RKO (cell line): ENCODE measurements around the gene CNOT6.
"Not testable (repeated sequence)": the region's sequence is repeated elsewhere in the genome, so short reads cannot be mapped to it uniquely, and the experiment has no call there.

Source experiments
- DNase-seq: peaks from one replicate; pipeline ENCODE4 v3.0.0-alpha.2; 2016; ENCODE audit warnings: low spot score

Gene CNOT6

DNA sequence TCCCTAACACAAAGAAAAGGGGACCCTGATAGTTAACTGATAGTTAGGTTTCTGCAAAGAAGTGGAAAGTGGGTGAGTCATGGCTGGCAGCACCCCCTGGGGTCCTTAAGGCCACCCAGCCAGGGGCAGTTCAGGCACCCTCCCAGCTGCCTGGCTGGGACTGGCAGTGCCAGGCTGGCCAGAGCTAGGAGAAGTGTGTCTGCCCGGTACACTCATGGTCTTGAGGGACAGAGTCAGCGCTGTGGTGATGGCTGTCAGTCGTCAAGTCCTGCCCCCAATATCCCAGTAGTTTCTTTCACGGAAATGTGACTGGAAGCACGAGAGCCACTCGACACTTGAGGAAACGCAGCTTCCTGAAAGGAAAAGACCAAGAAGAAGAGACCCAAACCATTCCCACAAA is 22.3 kb upstream of the CNOT6 start:
- no peak for DNase-seq

DNA sequence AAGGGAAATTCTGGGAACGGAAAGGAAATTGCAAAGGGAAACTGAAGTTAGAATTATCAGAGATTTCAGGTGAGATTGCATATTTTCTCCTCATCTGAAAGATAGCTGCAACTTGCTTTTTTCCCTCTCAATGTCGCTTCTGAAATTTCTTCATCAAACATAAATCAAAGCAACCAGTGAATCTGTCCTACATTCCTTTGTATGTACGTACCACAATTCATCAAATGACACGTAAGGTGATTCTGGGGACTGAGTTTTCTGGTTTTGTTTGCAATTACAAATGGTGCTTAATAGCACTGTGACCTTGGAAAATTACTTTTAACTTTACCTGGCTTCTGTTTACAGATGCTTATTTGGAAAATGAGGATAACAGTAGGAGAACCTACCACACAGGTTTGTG is 21.9 kb upstream of the CNOT6 start:
- no peak for DNase-seq

DNA sequence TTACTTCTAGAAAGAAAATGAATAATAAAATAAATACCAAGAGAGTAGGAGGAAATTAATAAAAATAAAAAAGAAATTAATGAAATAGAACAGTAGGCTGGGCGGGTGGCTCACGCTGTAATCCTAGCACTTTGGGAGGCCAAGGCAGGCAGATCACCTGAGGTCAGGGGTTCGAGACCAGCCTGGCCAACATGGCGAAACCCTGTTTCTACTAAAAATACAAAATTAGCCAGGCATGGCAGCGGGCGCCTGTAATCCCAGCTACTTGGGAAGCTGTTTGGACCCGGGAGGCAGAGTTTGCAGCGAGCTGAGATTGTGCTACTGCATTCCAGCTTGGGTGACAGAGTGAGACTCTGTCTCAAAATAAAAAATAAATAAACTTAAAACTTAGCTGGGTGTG is 20.8 kb upstream of the CNOT6 start:
- not testable (repeated sequence) for DNase-seq

DNA sequence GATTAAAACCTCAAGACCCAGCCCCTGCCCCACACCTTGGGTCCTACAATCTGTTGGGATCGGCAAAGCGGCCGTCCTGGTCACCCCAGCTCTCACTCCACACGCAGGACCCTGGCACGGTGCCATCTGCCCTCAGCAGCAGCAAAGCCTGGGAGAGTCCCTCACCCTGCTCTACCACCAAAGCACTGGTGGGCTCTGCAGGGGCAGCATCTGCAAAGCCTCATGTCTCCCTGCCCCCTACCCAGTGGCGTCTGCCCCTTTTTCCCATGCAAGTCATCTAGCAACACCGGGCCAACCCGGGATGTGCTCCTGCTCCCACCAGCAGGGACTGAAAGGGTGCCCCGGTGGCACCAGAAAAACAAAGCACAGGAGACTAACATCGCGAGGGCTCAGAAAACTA is 19.6 kb upstream of the CNOT6 start:
- no peak for DNase-seq

DNA sequence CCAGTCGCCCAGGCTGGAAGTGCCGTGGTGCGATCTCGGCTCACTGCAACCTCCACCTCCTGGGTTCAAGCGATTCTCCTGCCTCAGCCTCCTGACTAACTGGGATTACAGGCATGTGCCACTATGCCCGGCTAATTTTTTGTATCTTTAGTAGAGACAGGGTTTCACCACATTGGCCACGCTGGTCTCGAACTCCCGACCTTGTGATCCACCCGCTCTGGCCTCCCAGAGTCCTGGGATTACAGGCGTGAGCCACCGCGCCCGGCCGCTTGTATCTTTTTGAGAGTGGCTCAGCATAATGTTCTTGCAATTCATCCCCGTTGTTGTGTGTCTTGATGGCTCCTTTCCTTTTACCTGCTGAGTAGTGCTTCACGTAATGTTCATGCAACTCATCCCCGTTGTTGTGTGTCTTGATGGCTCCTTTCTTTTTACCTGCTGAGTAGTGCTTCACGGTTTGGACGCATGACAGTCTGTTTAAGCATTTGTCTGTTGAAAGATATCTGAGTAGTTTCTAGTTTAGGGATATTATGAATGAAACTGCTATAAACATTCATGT is 18.1 kb upstream of the CNOT6 start:
- not testable (repeated sequence) for DNase-seq

DNA sequence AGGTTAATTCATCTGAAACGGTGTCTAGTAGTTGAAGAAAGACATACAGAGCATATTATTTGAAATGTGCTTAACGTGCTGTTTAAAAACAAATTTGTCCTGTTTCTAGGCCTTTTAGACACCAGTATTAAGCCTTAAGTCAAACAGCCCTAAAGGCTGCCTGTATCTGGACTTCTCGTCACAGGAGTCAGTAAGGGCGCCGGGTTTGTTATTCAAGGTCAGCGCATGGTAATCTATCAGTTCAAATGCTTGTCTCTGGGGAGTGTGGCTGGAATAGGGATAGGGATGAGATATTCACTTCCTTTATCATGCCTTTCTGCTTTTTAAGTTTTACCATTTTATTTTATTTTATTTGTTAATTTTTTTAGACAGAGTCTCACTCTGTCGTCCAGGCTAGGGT is 9.4 kb upstream of the CNOT6 start:
- no peak for DNase-seq

DNA sequence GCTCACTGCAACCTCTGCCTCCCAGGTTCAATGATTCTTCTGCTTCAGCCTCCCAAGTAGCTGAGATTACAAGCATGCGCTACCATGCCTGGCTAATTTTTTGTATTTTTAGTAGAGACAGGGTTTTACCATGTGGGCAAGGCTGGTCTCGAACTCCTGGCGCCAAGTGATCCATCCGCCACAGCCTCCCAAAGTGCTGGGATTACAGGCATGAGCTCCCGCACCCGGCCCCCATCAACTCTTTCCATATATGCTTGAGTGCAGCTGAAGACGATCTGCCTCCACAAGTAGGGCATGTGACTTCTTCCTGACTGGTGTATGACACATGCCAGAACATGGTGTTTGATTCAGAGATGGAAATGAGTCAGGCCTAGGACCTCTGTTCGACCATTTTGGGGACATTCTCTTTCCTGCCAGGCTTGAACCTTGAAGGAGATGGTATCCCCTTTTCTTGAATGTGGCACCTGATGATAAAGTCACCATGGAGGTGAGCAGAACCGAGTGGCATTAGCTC is 7.5 kb upstream of the CNOT6 start:
- peak; percentile 57 for DNase-seq

DNA sequence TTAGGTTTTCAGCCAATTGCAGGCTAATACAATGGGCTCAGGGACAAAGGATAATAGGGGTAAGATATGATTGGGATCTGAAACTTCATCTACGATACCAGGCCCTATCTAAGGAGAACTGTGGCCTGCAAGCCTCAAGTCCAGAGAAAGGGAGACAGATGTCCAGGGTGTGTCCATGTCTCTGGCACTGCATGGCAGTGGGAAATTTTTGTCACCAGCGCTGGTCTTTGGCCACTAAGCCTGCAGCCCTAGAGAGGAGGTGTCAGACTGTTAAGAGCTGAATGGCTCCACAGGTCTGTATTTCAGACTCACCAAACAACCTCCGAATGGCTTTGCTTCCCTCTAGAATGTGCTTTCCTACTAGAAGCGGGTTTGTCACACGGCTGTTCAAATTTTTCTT is 6.6 kb upstream of the CNOT6 start:
- DNase-seq, result no peak

DNA sequence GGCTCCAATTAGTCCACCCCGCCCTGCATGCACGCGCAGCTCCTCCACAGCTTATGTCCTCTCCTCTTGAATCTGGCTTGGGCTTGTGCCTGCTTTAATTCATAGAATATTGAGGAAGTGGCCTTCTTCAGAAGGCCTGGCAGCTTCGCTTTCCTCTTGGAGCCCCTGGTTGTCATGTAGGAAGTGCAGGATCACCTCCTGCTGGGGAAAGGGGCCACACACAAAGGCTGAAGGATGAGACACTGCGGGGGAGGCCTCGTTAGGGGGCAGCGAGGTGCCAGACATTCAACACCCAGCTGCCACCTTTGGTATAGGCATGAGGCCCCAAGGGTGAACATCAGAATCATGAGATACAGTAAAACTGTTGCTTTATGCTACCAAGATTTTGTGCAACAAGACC is 2.7 kb upstream of the CNOT6 start:
- no peak for DNase-seq

DNA sequence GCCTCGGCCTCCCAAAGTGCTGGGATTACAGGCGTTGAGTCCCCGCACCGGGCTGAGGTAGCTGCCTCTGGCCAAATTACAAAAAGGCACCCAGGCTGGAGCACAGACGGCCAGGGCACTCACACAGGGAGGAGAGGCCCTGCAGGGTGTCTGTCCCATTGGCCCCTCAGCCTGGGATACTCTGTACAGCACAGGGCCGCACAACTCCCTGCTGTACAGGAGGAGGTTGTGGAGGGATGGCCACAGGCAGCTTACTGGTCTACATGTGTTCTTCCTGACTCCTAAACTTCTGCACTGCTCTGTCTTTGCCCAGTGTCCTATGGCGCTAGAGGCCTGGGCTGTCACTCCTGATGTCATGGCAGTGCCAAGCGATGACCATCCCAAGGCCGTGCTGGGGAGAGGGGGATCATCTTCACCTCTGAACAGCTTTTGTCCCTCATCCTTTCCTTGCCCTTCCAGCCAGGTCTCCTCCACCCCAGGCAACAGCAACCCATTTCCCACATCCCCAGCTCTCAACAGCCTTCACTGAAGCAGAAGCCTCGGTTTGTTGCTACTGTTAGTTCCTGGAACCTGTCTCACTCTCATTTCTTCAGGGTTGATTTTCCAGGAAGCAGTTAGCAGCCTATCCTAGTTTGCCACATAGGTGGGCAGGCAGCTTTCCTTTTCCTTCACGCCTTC is 1.8 kb upstream of the CNOT6 start:
- no peak for DNase-seq

DNA sequence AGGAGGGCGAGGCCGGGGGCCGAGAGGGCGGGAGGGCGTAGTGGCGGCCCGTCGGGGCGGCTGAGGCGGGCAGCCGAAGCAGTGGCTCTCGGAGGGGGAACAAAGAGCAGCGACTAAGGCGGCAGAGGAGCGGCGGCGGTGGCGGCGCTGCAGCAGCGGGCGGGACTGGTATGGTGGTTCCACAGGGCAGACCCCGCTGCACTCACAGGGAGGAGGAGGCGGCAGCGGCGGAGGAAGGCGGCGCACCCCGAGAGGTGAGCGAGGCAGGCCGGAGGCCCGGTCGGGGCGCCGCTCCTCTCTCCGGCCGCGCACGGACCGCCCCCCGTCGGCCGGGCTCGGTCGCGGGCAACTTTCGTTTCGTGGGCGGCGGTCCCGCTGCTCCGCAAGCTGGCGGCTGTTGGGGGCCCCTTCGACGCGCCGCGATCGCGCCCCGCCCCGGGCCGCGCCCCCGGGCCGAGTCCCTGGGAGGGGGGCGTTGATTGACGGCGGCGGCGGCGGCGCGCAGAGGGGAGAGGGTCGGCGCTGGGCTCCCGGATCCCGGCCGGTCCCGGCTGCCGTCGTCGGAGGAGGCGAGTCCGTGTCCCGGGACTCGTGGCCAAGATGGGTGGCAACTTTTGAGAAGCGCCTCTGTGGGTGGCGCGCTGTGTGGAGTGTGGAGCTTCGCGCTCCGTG is 467 bp downstream of the CNOT6 start:
- DNase-seq, result no peak

DNA sequence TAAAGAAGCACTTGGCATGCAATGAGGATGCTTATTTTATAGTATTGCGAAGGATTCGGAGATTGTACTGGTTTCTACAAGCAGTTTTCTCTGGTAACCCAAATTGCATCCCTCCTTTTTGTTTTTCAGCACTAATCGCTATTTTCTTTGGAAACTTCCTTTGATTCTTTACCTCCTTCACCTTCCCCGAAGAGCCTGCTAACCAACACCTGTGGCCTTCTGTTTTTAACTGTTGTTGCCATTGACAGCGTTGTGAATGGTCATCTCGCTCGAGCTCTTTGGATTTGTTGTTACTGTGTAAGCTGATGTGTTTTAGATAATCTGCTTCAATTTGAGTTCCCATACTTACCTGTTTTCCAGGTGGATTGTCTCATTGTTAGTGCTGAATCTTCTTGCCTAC is 1.1 kb downstream of the CNOT6 start:
- DNase-seq, result no peak

DNA sequence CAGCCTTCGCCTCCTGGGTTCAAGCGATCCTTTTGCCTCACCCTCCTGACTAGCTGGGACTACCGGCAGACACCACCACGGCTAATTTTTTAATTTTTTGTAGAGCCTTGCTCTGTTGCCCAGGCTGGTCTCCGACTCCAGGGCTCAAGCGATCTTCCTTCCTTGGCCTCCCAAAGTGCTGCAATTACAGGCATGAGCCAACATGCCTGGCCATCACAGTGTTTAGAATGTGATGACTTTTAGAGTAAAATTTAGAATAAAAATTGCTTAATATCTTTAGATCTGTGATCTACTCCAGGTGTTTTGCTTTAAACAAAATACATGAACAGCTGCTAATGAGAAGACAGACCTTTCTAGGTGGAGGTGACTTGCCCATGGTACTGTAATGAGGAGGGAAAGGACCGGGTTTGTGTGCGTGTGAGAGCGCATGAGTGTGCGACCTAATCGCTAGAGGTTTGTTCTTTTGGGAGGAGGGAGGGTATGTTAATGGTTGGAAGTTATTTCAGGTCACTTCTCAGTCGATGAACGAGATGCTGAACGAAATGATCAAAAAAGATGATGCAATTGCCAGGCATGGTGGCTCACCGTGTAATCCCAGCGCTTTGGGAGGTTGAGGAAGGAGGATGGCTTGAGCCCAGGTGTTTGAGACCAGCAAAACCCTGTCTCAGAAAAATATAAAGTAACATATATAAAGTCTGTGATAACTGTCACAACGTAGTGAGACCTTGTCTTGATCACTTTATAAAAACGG is 2.0 kb downstream of the CNOT6 start:
- DNase-seq, result no peak

DNA sequence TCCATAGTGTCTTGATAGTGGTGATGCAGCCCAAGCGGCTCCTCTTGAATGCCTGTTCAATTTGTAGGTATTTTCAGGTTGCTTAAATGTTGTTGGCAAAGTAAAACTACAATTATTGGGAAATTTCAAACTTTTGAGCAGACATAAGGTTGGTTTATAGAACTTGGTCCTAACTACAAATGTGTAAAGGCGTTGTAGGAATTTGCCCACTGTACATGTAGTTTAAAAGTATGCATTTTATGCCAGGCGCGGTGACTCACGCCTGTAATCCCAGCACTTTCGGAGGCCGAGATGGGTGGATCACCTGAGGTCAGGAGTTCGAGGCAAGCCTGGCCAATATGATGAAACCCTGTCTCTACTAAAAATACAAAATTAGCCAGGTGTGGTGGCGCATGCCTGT is 2.6 kb downstream of the CNOT6 start:
- not testable (repeated sequence) for DNase-seq

DNA sequence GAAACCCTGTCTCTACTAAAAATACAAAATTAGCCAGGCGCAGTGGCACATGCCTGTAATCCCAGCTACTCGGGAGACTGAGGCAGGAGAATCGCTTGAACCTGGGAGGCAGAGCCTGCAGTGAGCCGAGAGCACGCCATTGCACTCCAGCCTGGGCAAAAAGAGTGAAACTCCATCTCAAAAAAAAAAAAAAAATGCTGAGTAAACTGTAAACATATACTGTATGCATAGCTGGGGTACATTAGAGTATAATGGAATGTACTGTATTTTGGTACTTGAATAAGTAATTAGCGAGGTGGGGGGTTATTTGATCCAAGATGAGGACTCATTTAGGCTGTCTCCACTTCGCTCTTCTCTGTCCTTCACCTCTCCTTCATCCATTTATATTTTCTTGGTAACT is 3.7 kb downstream of the CNOT6 start:
- not testable (repeated sequence) for DNase-seq

DNA sequence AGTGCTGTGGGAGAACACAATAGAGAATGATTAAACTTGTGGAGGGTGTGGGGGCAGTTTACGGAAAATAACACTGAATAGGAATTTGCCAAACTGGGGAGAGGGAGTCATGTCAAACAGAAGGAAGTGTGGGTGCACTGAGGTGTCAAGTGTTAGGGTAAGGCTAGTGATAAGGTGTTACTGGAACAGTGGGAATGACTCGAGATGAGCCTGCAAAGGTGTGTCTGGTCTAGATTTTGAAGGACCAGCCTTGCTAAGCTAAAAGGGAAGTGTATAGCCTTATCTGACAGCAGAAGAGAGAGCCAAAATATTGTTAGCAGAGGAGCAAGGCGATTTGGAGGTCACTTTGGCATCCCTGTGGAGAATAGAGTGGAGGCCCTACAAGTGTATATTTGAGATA is 4.2 kb downstream of the CNOT6 start:
- no peak for DNase-seq

DNA sequence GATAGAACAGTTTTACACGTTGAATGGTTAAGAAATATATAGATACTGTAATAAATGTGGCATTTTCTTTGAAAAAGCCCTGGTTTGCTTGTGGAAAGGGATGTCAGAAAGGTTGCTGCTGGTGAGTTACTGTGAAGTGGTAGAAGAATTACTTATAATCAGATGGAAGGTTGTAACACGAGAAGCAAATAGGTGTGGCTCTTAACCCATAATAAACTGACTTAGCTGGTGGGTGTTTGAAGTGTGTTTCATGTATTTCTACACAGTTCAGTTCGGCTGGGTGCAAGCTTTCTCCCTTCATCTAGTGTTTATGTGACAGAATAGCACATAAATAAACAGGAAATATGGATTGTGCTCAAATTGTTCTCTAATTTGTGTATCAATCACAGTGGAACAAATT is 5.5 kb downstream of the CNOT6 start:
- DNase-seq, result no peak

DNA sequence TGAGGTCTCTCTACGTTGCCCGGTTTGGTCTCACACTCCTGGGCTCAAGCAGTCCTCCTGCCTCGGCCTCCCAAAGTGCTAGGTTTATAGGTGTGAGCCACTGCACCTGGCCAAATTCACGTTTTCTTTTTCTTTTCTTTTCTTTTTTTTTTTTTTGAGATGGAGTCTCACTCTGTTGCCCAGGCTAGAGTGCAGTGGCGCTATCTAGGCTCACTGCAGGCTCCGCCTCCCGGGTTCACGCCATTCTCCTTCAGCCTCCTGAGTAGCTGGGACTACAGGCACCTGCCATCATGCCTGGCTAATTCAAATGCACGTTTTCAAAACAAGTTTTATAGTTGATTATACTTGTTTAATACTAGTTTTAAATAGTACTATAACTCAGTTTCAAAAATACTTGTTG is 6.1 kb downstream of the CNOT6 start:
- not testable (repeated sequence) for DNase-seq

DNA sequence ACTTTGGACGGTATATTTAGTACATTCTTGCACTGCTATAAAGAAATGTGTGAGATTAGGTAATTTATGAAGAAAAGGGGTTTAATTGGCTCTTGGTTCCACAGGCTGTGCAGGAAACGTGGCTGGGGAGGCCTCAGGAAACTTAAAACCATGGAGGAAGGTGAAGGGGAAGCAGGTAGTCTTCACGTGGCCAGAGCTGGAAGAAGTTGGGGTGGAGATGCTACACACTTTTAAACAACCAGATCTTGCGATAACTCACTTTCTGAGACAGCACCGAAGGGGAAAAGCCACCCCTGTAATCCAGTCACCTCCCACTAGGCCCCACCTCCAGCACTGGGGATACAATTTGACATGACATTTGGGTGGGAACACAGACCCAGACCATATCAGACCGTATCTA is 13.5 kb downstream of the CNOT6 start:
- no peak for DNase-seq

DNA sequence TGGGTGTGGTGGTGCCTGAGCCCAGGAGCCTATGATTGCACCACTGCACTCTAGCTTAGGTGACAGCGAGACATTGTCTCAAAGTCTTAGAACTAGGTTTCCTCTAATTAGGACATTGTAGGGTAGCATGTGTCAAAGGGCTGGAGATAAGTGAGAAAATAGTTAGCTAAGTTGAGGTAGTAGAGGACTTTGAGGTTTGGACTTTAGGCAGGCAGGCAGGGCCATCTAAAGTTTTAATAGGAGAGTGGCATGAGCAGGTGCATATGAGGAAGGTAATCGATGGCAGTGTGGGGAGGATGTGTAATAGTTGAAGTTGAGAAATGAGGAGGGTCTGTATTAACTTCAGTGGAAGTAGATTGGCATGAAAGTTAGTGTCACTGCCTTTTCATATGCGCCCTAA is 21.1 kb downstream of the CNOT6 start:
- DNase-seq, result no peak

DNA sequence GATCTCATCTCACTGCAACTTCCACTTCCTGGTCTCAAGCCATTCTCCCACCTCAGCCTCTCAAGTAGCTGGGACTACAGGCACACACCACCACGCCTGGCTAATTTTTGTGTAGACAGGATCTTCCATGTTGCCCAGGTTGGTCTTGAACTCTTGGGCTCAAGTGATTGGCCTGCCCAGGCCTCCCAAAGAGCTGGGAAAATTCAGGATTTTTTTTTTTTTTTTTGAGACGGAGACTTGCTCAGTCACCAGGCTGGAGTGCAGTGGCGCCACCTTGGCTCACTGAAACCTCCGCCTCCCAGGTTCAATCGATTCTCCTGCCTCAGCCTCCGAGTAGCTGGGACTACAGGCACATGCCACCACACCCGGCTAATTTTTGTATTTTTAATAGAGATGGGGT is 21.8 kb downstream of the CNOT6 start:
- DNase-seq, result not testable (repeated sequence)

DNA sequence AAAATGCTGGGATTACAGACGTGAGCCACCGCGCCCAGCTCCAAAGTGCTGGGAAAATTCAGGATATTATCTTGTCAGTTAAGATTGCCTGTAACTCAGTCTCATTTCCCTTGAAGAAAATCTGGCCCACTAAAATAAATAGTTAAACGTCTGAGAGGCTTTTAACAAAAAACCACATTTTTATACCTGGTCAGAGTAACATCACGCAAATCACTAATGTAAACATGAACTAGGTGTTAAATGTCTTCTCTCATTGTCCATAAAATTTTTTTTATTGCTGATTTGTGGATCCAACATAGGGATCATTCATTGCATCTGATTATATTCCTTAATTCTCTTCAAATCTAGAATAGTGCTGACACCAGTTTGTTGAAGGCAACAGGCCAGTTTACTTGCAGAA is 22.3 kb downstream of the CNOT6 start:
- no peak for DNase-seq

DNA sequence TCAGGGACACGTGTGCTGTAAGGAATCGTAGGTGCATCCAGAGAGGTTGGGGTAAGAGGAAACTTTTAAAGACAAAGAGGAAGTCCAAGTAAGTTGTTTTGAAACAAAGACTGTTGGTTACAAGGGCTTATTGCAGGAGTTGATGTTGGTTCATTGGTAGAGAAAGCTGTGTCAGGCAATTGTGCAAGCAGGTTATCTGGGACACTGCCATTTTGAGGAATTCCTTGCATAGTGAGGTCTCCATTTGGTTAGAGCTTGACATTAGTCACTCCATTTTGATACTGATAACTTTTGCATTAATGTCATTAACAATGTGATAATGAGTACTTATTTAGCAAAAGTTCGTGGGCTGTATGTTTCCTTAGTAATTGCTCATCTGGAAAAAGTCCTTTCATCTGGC is 24.9 kb downstream of the CNOT6 start:
- DNase-seq, result no peak
